HepG2 (cell line): ENCODE data around the gene TNN. TPM values are rescaled to one million over a fixed set of nuclear protein-coding genes. Genes with fewer than 3 reads are reported as not detected.

Experiments
- ATAC-seq: fragments of 200-7000 bp; cut with Tn5 transposase; 3 replicates; pipeline ENCODE4 v1.9.1; 2020; ENCODE audit warnings: mild to moderate bottlenecking, moderate library complexity
- BruUV-seq: library from RNA; stranded (reverse); fragments of 400-500 nt; replicated peaks from 2 replicates; lab custom pipeline; 2021; lab: Mats Ljungman, UMichigan
- CTCF ChIA-PET: fragments of 300-600 bp; formaldehyde crosslinking; extraction: SDS; loops from one replicate; lab custom pipeline; 2021; ENCODE audit warnings: low total read pairs, inconsistent platforms, low intra/inter-chr PET ratio; lab: Yijun Ruan, JAX
- POLR2A ChIA-PET: fragments of 350-600 bp; sonication (Branson Sonifier 250); formaldehyde crosslinking; loops from one replicate; lab custom pipeline; 2020; ENCODE audit warnings: antibody characterized with exemption, inconsistent platforms; lab: Yijun Ruan, JAX
- DNase-seq: peaks from one replicate; pipeline ENCODE4 v3.0.0-alpha.2; 2015; ENCODE audit warnings: low spot score
- FAIRE-seq: peaks from 3 replicates; lab custom pipeline; 2011; peaks lifted over from hg19 to GRCh38; lab: Jason Lieb, UNC
- H2AFZ ChIP-seq: one replicate; pipeline ENCODE4 v1.6.1; 2011; ENCODE audit warnings: low read length, inconsistent platforms
- H3K27ac ChIP-seq: fragments of 300-600 bp; 3 replicates; pipeline ENCODE4 v1.8.0; 2011; ENCODE audit warnings: mixed run types, mild to moderate bottlenecking, mixed read lengths, low read length, inconsistent platforms; ENCODE audit not compliant: insufficient read depth; ENCODE audit errors: extremely low read length
- H3K27me3 ChIP-seq, 2 experiments: fragments of 200-600 bp in 1 of 2; 2 replicates in 1 of 2; 3 replicates in 1 of 2; pipeline versions ENCODE4 v1.6.0 to v1.8.0; 2011; ENCODE audit warnings: low read length in 2 of 2, mild to moderate bottlenecking in 2 of 2, moderate library complexity in 2 of 2, inconsistent platforms in 1 of 2; ENCODE audit not compliant: insufficient read depth in 2 of 2, control insufficient read depth in 1 of 2
- H3K36me3 ChIP-seq, 2 experiments: fragments of 200-600 bp in 1 of 2; replicated peaks in 1 of 2; 2 replicates in 1 of 2; 3 replicates in 1 of 2; pipeline versions ENCODE4 v1.5.1 to v1.8.0; 2011; ENCODE audit warnings: low read length in 2 of 2, inconsistent platforms in 1 of 2; ENCODE audit not compliant: insufficient read depth in 2 of 2, control insufficient read depth in 1 of 2
- H3K4me1 ChIP-seq: 2 replicates; pipeline ENCODE4 v1.5.1; 2012; ENCODE audit warnings: low read length, inconsistent platforms; ENCODE audit not compliant: insufficient read depth
- H3K4me2 ChIP-seq: 2 replicates; pipeline ENCODE4 v1.6.0; 2011; ENCODE audit warnings: low read depth, low read length, inconsistent platforms
- H3K4me3 ChIP-seq, 3 experiments: fragments of 200-600 bp in 1 of 3; sonication (generic), shearing (Covaris generic) in 1 of 3; replicated peaks in 1 of 3; 2 replicates each; pipeline ENCODE4 v1.5.1; 2011 to 2016; ENCODE audit warnings: low read length in 3 of 3, inconsistent platforms in 2 of 3, low read depth in 2 of 3, mild to moderate bottlenecking in 2 of 3, control low read depth in 1 of 3, mixed read lengths in 1 of 3; ENCODE audit not compliant: insufficient read depth in 1 of 3
- H3K79me2 ChIP-seq: one replicate; pipeline ENCODE4 v1.6.1; 2011; ENCODE audit warnings: low read length, inconsistent platforms; ENCODE audit not compliant: insufficient read depth
- H3K9ac ChIP-seq: 2 replicates; pipeline ENCODE4 v1.6.0; 2011; ENCODE audit warnings: mild to moderate bottlenecking, low read depth, low read length, inconsistent platforms; ENCODE audit not compliant: insufficient read depth
- H3K9me3 ChIP-seq: 2 replicates; pipeline ENCODE4 v1.5.1; 2012; ENCODE audit warnings: mild to moderate bottlenecking, low read length
- H4K20me1 ChIP-seq: 2 replicates; pipeline ENCODE4 v1.6.0; 2011; ENCODE audit warnings: inconsistent platforms, mild to moderate bottlenecking, low read length, moderate library complexity; ENCODE audit not compliant: insufficient read depth
- DNMT1 ChIP-seq: sonication (generic); formaldehyde crosslinking; IDR thresholded peaks from 2 replicates; pipeline ENCODE4 v1.5.1; 2020; ENCODE audit warnings: mild to moderate bottlenecking, missing genetic modification reagents
- MEIS2 ChIP-seq: sonication (generic); formaldehyde crosslinking; IDR thresholded peaks from 2 replicates; pipeline ENCODE4 v1.9.0; 2021; ENCODE audit warnings: mild to moderate bottlenecking, missing genetic modification reagents
- MXD4 ChIP-seq: IDR thresholded peaks from 2 replicates; pipeline ENCODE4 v1.6.1; 2016; ENCODE audit warnings: mild to moderate bottlenecking, missing biosample characterization, missing genetic modification reagents
- PHF21A ChIP-seq: sonication (generic); formaldehyde crosslinking; IDR thresholded peaks from 2 replicates; pipeline ENCODE4 v1.5.0; 2020; ENCODE audit warnings: mild to moderate bottlenecking, missing genetic modification reagents
- TBX3 ChIP-seq: fragments of 450-650 bp; IDR thresholded peaks from 2 replicates; pipeline ENCODE4 v1.6.1; 2017; ENCODE audit warnings: antibody characterized with exemption, mild to moderate bottlenecking, inconsistent platforms, borderline replicate concordance
- THYN1 ChIP-seq: sonication (generic); formaldehyde crosslinking; IDR thresholded peaks from 2 replicates; pipeline ENCODE4 v1.8.1; 2023; ENCODE audit warnings: low read depth, mild to moderate bottlenecking, moderate library complexity, missing genetic modification reagents, borderline replicate concordance
- ZNF138 ChIP-seq: sonication (generic); formaldehyde crosslinking; IDR thresholded peaks from 2 replicates; pipeline ENCODE4 v1.5.0; 2020; ENCODE audit warnings: mild to moderate bottlenecking, low read depth, missing genetic modification reagents
- ZNF609 ChIP-seq: sonication (generic); formaldehyde crosslinking; IDR thresholded peaks from 2 replicates; pipeline ENCODE4 v1.4.0; 2020; ENCODE audit warnings: mild to moderate bottlenecking, missing genetic modification reagents, borderline replicate concordance
- WGBS: methylation state at CpG from one replicate; pipeline ENCODE4 v1.1.6; 2017; ENCODE audit warnings: low lambda C conversion rate; 5-methylcytosine and 5-hydroxymethylcytosine counted together
- in situ Hi-C: cut with HindIII; loops from 2 replicates; pipeline ENCODE4 v1.10.0; 2017; ENCODE audit warnings: low pct_unique_long_range_greater_than_20kb; ENCODE audit not compliant: extremely low pct_ligation_motif_present
- intact Hi-C: fragments of 100-400 bp; cut with micrococcal nuclease; formaldehyde crosslinking; loops from one replicate; pipeline ENCODE4 v1.10.0; 2022; ENCODE audit not compliant: unreplicated experiment
- polyA plus RNA-seq, 8 experiments: library from polyadenylated mRNA; depleted of rRNA in 3 of 8; stranded (reverse) in 7 of 8; unstranded in 1 of 8; fragments of >200 nt; fragmentation: Illumina TruSeq in 4 of 8; extraction: Trizol in 4 of 8; gene quantifications; 2 replicates each; pipeline versions ENCODE4 v1.2.1 to v1.2.3, GENCODE V29; 2011 to 2016; ENCODE audit warnings: low read depth in 4 of 8, missing spikeins in 1 of 8, mixed read lengths in 1 of 8; ENCODE audit not compliant: insufficient read depth in 1 of 8
- total RNA-seq, 5 experiments: library from RNA; depleted of rRNA; stranded (reverse); fragments of >200 nt; fragmentation: Illumina TruSeq; extraction: Trizol; gene quantifications; 2 replicates each; pipeline ENCODE4 v1.2.3, GENCODE V29; 2016; ENCODE audit warnings: low read depth in 1 of 5
- TF ChIP-seq, protein P1 (sequence below): sonication (generic); formaldehyde crosslinking; IDR thresholded peaks from 2 replicates; pipeline ENCODE4 v1.5.1; 2020; ENCODE audit warnings: mild to moderate bottlenecking, missing genetic modification reagents, borderline replicate concordance
- TF ChIP-seq, protein P2 (sequence below): sonication (generic); formaldehyde crosslinking; IDR thresholded peaks from 2 replicates; pipeline ENCODE4 v1.4.0; 2020; ENCODE audit warnings: mild to moderate bottlenecking, missing genetic modification reagents

The TNN gene
- total and polyA plus RNA-seq, 2 of the 13 experiments (the other 11 are each of a cell fraction or from before 2014, with no cell fraction given): not detected

- Histone ChIP-seq H4K20me1 (no peaks in the 10 kb centered on the region), H3K4me2 (no peak overlapping the region), H3K9ac (no peak overlapping the region), H3K36me3 (no peaks in the 10 kb centered on the region), H3K4me1 (no peaks in the 10 kb centered on the region), H3K27me3 (no peaks in the 10 kb centered on the region; a peak in 1 of 5 replicates), H3K4me3 (no peak overlapping the region), H3K79me2 (no peaks in the 10 kb centered on the region), H3K27ac (no peak overlapping the region), H3K9me3 (no peaks in the 10 kb centered on the region), H2AFZ (no peak overlapping the region)
- WGBS: 19% methylated on average over 2 of the region's 2 CpGs
- ATAC-seq (no peak), DNase-seq (no peak), FAIRE-seq (no peak)
- CTCF ChIA-PET: no interaction called here
- TF ChIP-seq, protein P1, sequence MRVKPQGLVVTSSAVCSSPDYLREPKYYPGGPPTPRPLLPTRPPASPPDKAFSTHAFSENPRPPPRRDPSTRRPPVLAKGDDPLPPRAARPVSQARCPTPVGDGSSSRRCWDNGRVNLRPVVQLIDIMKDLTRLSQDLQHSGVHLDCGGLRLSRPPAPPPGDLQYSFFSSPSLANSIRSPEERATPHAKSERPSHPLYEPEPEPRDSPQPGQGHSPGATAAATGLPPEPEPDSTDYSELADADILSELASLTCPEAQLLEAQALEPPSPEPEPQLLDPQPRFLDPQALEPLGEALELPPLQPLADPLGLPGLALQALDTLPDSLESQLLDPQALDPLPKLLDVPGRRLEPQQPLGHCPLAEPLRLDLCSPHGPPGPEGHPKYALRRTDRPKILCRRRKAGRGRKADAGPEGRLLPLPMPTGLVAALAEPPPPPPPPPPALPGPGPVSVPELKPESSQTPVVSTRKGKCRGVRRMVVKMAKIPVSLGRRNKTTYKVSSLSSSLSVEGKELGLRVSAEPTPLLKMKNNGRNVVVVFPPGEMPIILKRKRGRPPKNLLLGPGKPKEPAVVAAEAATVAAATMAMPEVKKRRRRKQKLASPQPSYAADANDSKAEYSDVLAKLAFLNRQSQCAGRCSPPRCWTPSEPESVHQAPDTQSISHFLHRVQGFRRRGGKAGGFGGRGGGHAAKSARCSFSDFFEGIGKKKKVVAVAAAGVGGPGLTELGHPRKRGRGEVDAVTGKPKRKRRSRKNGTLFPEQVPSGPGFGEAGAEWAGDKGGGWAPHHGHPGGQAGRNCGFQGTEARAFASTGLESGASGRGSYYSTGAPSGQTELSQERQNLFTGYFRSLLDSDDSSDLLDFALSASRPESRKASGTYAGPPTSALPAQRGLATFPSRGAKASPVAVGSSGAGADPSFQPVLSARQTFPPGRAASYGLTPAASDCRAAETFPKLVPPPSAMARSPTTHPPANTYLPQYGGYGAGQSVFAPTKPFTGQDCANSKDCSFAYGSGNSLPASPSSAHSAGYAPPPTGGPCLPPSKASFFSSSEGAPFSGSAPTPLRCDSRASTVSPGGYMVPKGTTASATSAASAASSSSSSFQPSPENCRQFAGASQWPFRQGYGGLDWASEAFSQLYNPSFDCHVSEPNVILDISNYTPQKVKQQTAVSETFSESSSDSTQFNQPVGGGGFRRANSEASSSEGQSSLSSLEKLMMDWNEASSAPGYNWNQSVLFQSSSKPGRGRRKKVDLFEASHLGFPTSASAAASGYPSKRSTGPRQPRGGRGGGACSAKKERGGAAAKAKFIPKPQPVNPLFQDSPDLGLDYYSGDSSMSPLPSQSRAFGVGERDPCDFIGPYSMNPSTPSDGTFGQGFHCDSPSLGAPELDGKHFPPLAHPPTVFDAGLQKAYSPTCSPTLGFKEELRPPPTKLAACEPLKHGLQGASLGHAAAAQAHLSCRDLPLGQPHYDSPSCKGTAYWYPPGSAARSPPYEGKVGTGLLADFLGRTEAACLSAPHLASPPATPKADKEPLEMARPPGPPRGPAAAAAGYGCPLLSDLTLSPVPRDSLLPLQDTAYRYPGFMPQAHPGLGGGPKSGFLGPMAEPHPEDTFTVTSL (CRISPR knock-in tag): no peak
- TF ChIP-seq MEIS2 (CRISPR knock-in tag) (no peak), PHF21A (no peak), ZNF138 (CRISPR knock-in tag) (no peak), THYN1 (CRISPR knock-in tag) (no peak), DNMT1 (no peak), MXD4 (no peak), TBX3 (no peak), ZNF609 (CRISPR knock-in tag) (no peak)
- TF ChIP-seq, protein P2, sequence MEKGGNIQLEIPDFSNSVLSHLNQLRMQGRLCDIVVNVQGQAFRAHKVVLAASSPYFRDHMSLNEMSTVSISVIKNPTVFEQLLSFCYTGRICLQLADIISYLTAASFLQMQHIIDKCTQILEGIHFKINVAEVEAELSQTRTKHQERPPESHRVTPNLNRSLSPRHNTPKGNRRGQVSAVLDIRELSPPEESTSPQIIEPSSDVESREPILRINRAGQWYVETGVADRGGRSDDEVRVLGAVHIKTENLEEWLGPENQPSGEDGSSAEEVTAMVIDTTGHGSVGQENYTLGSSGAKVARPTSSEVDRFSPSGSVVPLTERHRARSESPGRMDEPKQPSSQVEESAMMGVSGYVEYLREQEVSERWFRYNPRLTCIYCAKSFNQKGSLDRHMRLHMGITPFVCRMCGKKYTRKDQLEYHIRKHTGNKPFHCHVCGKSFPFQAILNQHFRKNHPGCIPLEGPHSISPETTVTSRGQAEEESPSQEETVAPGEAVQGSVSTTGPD (CRISPR knock-in tag): no peak
- no TSS peak for BruUV-seq
- intact Hi-C loops (no loop called here), in situ Hi-C loops (no loop called here)
- POLR2A ChIA-PET: no interaction called here
Observed at GRCh38 chr1:175130649-175131045, 63.0 kb downstream of the TNN start.
